Measurements from ENCODE around the gene OR4F3.
"Not testable (repeated sequence)": the region's sequence is repeated elsewhere in the genome, so short reads cannot be mapped to it uniquely, and the experiment has no call there.

Gene OR4F3

GRCh38 chr5:181366968-181367367 lies at the start of gene OR4F3:
TSS of gene OR4F3 (plus strand) at chr5:181367268.
- not testable (repeated sequence) for DNase-seq
